Stimulated activated CD8-positive, alpha-beta memory T cell treated with anti-CD3 and anti-CD28 coated beads, Interleukin-15, amount 100 ng/mL, for 4 hours (primary cell): ENCODE results near the gene PSTPIP2.

ENCODE experiments used
- DNase-seq, 2 donors: peaks; one replicate each; pipeline ENCODE4 v3.0.0-alpha.2; 2020; ENCODE audit warnings: low read depth in 2 of 2

The PSTPIP2 gene

DNA sequence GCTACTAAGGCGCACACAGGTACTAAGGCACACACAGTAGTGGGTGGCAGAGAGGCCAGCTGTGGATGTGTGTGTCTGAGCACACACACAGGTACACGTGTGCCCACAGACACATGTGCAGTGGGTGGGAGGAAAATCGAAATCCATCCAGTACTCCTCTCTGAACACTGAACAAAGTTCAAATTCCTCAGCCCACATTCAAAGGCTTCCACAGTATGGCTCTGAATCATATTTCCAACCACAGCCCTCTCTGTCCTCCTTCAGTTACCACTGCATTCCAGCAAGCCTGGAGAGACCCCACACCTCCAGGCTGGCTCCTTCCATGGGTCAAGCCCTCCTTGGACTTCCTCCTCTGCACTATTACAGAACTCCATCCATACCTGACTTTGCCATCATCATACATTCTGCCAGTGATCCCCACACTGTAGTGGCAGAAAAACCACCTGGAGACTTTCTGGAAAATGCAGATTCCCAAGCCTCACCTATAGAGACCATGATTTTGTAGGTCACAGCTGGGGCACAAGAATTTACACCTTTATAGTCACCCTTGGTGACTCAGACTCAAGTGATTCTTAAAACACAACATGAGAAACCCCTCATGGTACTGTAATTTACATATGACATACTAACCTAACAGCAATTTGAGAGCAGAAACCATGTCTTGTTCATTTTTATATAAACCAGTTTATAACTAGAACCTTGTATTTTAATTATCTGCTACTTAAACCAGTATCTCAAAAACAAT lies 136.3 kb downstream of the PSTPIP2 start:
- DNase-seq, result no peak
